AML-193 (cell line): ENCODE measurements around the gene NELL1.
A peak's percentile ranks its signal among the peaks of the same experiment; 100 is the strongest.

ENCODE experiments used
- DNase-seq, 2 experiments: peaks; one replicate each; lab custom pipeline; 2025; lab: John Stamatoyannopoulos, UW

The NELL1 gene

GRCh38 chr11:20873054-20873453, 203.7 kb downstream of the NELL1 start:
- peak; percentile 31 to 54 for DNase-seq

GRCh38 chr11:20874358-20874757, 205.0 kb downstream of the NELL1 start:
- DNase-seq, result no peak

- no peak for DNase-seq
These were observed 206.5 kb downstream of the NELL1 start for GRCh38 chr11:20875889-20876288.

GRCh38 chr11:20876738-20877137, 207.4 kb downstream of the NELL1 start:
- no peak for DNase-seq

- DNase-seq, result no peak
These were observed 210.7 kb downstream of the NELL1 start for GRCh38 chr11:20880094-20880493.

GRCh38 chr11:20881328-20882079, 212.1 kb downstream of the NELL1 start:
- no peak for DNase-seq

- no peak for DNase-seq
These were observed 217.8 kb downstream of the NELL1 start for GRCh38 chr11:20887137-20887536.

GRCh38 chr11:20894296-20894695, 224.9 kb downstream of the NELL1 start:
- DNase-seq, result no peak

GRCh38 chr11:20909995-20910726, 240.8 kb downstream of the NELL1 start:
- no peak for DNase-seq

GRCh38 chr11:20910733-20911132, 241.3 kb downstream of the NELL1 start:
- no peak for DNase-seq

- no peak for DNase-seq
These were observed 242.9 kb downstream of the NELL1 start for GRCh38 chr11:20912065-20912821.

- no peak for DNase-seq
These were observed 243.6 kb downstream of the NELL1 start for GRCh38 chr11:20912922-20913512.

- DNase-seq, result no peak
These were observed 247.9 kb downstream of the NELL1 start for GRCh38 chr11:20917306-20917705.

- DNase-seq, result no peak
These were observed 257.6 kb downstream of the NELL1 start for GRCh38 chr11:20926799-20927540.

GRCh38 chr11:20931029-20931428, 261.6 kb downstream of the NELL1 start:
- no peak for DNase-seq

- DNase-seq, result no peak
These were observed 263.7 kb downstream of the NELL1 start for GRCh38 chr11:20933086-20933485.

GRCh38 chr11:20933958-20934357, 264.6 kb downstream of the NELL1 start:
- no peak for DNase-seq

GRCh38 chr11:20934516-20934915, 265.1 kb downstream of the NELL1 start:
- no peak for DNase-seq

GRCh38 chr11:20937826-20938225, 268.4 kb downstream of the NELL1 start:
- DNase-seq, result no peak

GRCh38 chr11:20949585-20949984, 280.2 kb downstream of the NELL1 start:
- no peak for DNase-seq

- no peak for DNase-seq
These were observed 293.2 kb downstream of the NELL1 start for GRCh38 chr11:20962581-20962980.

- no peak for DNase-seq
These were observed 294.2 kb downstream of the NELL1 start for GRCh38 chr11:20963596-20963995.
